ENCODE results near the gene SLC26A6. TPM values are rescaled to one million over a fixed set of nuclear protein-coding genes. Genes with fewer than 3 reads are reported as not detected.
A peak's percentile ranks its signal among the peaks of the same experiment; 100 is the strongest.

SLC26A6 gene
- polyA plus RNA-seq, 1 experiment: 23.1 TPM

DNA sequence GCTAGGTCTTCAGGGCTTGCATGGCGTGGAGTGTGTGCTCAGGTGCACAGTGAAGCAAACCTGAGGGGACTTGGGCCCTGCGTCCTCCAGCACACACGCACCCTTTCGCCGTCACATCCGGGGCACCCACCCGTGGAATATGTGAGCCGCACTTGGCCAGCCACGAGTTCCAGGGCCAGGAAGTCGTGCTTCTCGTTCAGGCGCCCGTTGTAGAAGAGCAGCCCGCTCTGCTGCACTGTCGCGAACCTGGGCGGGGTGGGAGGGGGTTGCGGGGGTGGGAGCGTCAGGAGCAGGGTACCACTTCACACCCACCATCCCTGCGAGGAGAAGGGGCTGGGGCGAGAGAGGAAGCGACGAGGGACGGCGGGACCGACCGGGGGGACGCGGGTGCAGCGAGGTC is 20.3 kb upstream of the SLC26A6 start:
- DNase-seq (ENCODE audit: low read depth, low spot score): no peak
- POLR2A ChIA-PET: no interaction called here
- no peak overlapping the region for H3K27ac ChIP-seq (ENCODE audit: low read depth, low read length)
- peak overlapping the region; percentile 54 for H3K4me3 ChIP-seq (ENCODE audit: low read depth, low read length)
- CTCF ChIA-PET: interaction anchor here (1.1 kb wide), 1 partner anchor 21 kb away, joined by 3 read pairs; the partner anchor contains the start of gene SLC26A6
- peaks cover 4% of the 10 kb centered on the region for H3K27me3 ChIP-seq (ENCODE audit: control insufficient read depth, insufficient read depth, low read length)
- H3K9me3 ChIP-seq (ENCODE audit: control insufficient read depth, insufficient read depth, low read length): peaks cover 10% of the 10 kb centered on the region; the same call in 1 of the 2 replicates
- TF ChIP-seq, protein P1, sequence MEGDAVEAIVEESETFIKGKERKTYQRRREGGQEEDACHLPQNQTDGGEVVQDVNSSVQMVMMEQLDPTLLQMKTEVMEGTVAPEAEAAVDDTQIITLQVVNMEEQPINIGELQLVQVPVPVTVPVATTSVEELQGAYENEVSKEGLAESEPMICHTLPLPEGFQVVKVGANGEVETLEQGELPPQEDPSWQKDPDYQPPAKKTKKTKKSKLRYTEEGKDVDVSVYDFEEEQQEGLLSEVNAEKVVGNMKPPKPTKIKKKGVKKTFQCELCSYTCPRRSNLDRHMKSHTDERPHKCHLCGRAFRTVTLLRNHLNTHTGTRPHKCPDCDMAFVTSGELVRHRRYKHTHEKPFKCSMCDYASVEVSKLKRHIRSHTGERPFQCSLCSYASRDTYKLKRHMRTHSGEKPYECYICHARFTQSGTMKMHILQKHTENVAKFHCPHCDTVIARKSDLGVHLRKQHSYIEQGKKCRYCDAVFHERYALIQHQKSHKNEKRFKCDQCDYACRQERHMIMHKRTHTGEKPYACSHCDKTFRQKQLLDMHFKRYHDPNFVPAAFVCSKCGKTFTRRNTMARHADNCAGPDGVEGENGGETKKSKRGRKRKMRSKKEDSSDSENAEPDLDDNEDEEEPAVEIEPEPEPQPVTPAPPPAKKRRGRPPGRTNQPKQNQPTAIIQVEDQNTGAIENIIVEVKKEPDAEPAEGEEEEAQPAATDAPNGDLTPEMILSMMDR (IDR thresholded peaks at IDR 0.05; ENCODE audit: low read depth, low read length): no peak

DNA sequence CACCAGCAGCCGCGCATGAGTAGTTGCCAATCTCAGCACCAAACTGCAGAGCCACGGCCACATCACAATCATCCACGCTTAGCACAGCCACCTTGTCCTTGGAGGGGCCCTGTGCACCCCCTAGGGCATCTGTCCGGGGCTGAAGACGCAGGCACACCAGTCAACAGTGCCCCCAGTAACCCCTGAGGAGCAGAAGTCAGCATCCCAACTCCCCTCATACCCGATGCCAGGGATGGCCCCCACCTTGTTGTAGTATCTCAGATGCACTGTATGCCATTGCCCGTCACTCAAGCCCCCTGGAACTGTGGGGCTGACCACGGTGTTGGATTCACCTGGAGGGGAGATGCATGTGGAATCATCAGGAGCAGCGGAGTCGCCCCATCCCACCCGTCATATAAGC is 19.8 kb upstream of the SLC26A6 start:
- CTCF ChIA-PET: interaction anchor here (1.1 kb wide), 1 partner anchor 20 kb away, joined by 3 read pairs; the partner anchor contains the start of gene SLC26A6
- Histone ChIP-seq H3K4me3 (ENCODE audit: low read depth, low read length) (no peak overlapping the region), H3K9me3 (ENCODE audit: control insufficient read depth, insufficient read depth, low read length) (peaks cover 8% of the 10 kb centered on the region; the same call in 1 of the 2 replicates), H3K27ac (ENCODE audit: low read depth, low read length) (no peak overlapping the region), H3K27me3 (ENCODE audit: control insufficient read depth, insufficient read depth, low read length) (peaks cover 2% of the 10 kb centered on the region)
- TF ChIP-seq, protein P1 (IDR thresholded peaks at IDR 0.05; ENCODE audit: low read depth, low read length): no peak
- DNase-seq (ENCODE audit: low read depth, low spot score): no peak
- POLR2A ChIA-PET: no interaction called here

DNA sequence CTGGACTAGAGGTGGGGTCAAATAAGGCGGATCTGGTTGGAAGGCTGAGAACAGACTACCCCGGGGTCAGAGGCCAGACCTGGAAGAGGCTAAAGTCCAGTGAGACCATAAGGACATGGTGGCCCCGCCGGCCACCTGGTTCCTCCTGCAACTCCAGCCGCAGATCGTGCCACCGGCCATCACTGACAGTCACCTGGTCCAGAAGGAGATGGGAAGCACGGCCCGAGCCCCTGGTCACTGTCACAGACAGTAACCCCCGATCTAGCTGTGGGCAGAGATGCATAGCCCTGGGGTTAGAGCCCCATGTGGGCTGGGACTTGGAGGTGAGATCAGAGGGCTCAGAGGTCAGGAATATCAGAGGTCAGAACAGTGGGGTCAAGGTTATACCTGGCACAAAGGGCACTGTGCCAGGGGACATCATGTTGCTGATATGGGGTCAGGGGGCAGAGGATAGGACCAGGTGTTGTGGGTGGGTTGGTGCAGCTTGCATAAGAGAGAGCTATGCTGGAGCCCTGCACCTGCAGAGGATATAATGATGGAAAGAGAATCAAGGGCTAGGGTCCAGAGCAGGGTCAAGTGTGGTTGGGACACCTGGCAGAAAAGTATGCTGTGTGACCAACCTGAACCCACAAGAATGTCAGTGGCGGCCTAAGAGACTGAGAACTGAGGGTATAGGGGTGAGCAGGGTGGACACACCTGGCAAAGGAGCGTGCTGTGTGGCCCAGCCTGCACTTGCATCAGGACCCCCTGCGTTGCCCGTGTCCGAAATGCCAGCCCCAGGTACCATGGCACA is 17.9 kb upstream of the SLC26A6 start:
- POLR2A ChIA-PET: interaction anchor here (1.1 kb wide), 1 partner anchor 10 kb away, joined by 3 read pairs; the partner anchor contains the start of gene CELSR3
- no peak for DNase-seq (ENCODE audit: low read depth, low spot score)
- Histone ChIP-seq H3K27me3 (ENCODE audit: control insufficient read depth, insufficient read depth, low read length) (peaks cover 2% of the 10 kb centered on the region), H3K4me3 (ENCODE audit: low read depth, low read length) (no peak overlapping the region), H3K9me3 (ENCODE audit: control insufficient read depth, insufficient read depth, low read length) (peaks cover 8% of the 10 kb centered on the region; the same call in 1 of the 2 replicates), H3K27ac (ENCODE audit: low read depth, low read length) (no peak overlapping the region)
- TF ChIP-seq, protein P1 (IDR thresholded peaks at IDR 0.05; ENCODE audit: low read depth, low read length): no peak
- CTCF ChIA-PET: interaction anchor here (1.0 kb wide), 1 partner anchor 217 kb away, joined by 3 read pairs; no protein-coding TSS in a partner anchor

DNA sequence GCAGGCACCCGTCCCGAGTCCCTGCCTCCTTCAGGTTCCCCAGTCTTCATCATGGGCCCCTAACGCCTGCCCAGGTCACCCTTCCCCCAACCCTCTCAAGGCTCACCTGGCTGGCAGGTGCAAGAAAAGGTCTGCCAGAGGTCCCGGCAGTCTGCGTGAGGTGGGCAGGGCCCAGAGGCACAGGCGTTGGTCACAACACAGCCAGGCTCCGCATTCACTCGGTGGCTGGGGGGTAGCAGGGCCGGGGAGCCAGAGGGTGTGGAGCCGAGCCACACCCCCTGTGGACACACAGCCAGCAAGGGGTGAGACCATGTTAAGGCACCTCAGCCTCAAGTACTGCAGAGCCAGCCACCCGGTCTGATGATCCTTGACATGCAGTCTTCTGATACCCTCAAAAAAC is 16.5 kb upstream of the SLC26A6 start:
- POLR2A ChIA-PET: no interaction called here
- no peak for DNase-seq (ENCODE audit: low read depth, low spot score)
- CTCF ChIA-PET: no interaction called here

More for the DNA sequence above, 16.5 kb upstream of the SLC26A6 start:
- no peak overlapping the region for H3K27ac ChIP-seq (ENCODE audit: low read depth, low read length)
- H3K9me3 ChIP-seq (ENCODE audit: control insufficient read depth, insufficient read depth, low read length): peaks cover 3% of the 10 kb centered on the region; the same call in 1 of the 2 replicates
- no peaks in the 10 kb centered on the region for H3K27me3 ChIP-seq (ENCODE audit: control insufficient read depth, insufficient read depth, low read length)
- TF ChIP-seq, protein P1 (IDR thresholded peaks at IDR 0.05; ENCODE audit: low read depth, low read length): no peak
- H3K4me3 ChIP-seq (ENCODE audit: low read depth, low read length): no peak overlapping the region
